Smooth muscle cell (in vitro differentiated cells): Measurements from ENCODE around the gene FAM131A. TPM values are rescaled to one million over a fixed set of nuclear protein-coding genes. Genes with fewer than 3 reads are reported as not detected.

ENCODE experiments used
- DNase-seq: peaks from one replicate; lab custom pipeline; 2025; ENCODE audit not compliant: unreplicated experiment; lab: John Stamatoyannopoulos, UW
- H2AFZ ChIP-seq: fragments of 200-600 bp; sonication (generic); 2 replicates; pipeline ENCODE4 v1.6.0; 2016; ENCODE audit warnings: antibody characterized with exemption, low read depth, mild to moderate bottlenecking
- H3F3A ChIP-seq: fragments of 200-600 bp; sonication (generic); 2 replicates; pipeline ENCODE4 v1.6.0; 2017; ENCODE audit warnings: antibody characterized with exemption, low read depth
- H3K27ac ChIP-seq: fragments of 200-600 bp; sonication (generic); 2 replicates; pipeline ENCODE4 v1.5.1; 2016; ENCODE audit warnings: low read depth, mild to moderate bottlenecking
- H3K27me3 ChIP-seq: fragments of 200-600 bp; sonication (generic); 2 replicates; pipeline ENCODE4 v1.6.1; 2016; ENCODE audit warnings: low read depth, mild to moderate bottlenecking
- H3K36me3 ChIP-seq: fragments of 200-600 bp; sonication (generic); 2 replicates; pipeline ENCODE4 v1.5.1; 2016; ENCODE audit warnings: low read depth
- H3K4me1 ChIP-seq: fragments of 200-600 bp; sonication (generic); 2 replicates; pipeline ENCODE4 v1.5.1; 2016; ENCODE audit warnings: low read depth
- H3K4me2 ChIP-seq: fragments of 200-600 bp; sonication (generic); 2 replicates; pipeline ENCODE4 v1.6.0; 2016; ENCODE audit warnings: mild to moderate bottlenecking
- H3K4me3 ChIP-seq: fragments of 200-600 bp; sonication (generic); 2 replicates; pipeline ENCODE4 v1.5.1; 2016; ENCODE audit warnings: mild to moderate bottlenecking
- H3K79me2 ChIP-seq: fragments of 200-600 bp; sonication (generic); 2 replicates; pipeline ENCODE4 v1.6.0; 2016; ENCODE audit warnings: low read depth, mild to moderate bottlenecking
- H3K9ac ChIP-seq: fragments of 200-600 bp; sonication (generic); 2 replicates; pipeline ENCODE4 v1.6.0; 2016; ENCODE audit warnings: low read depth
- H3K9me3 ChIP-seq: fragments of 200-600 bp; sonication (generic); replicated peaks from 2 replicates; pipeline ENCODE4 v1.5.1; 2016; ENCODE audit warnings: low read depth
- H4K20me1 ChIP-seq: fragments of 200-600 bp; sonication (generic); 2 replicates; pipeline ENCODE4 v1.6.0; 2016; ENCODE audit warnings: low read depth
- WGBS: methylation state at CpG from one replicate; pipeline ENCODE4 v1.1.7; 2016; ENCODE audit warnings: low lambda C conversion rate; 5-methylcytosine and 5-hydroxymethylcytosine counted together
- polyA plus RNA-seq: library from polyadenylated mRNA; unstranded; fragments of >200 nt; fragmentation: Nextera tagmentation; extraction: Ambion mirVana; gene quantifications from 2 replicates; pipeline ENCODE4 v1.2.1, GENCODE V29; 2016
- total RNA-seq: library from RNA; depleted of rRNA; stranded (reverse); fragments of >200 nt; gene quantifications from 2 replicates; pipeline ENCODE4 v1.2.3, GENCODE V29; 2014
- TF ChIP-seq, protein P1 (sequence below): fragments of 200-600 bp; sonication (generic); IDR thresholded peaks from 2 replicates; pipeline ENCODE4 v1.5.1; 2017; ENCODE audit warnings: borderline replicate concordance, mild to moderate bottlenecking, antibody characterized with exemption; ENCODE audit not compliant: insufficient read depth, poor library complexity, severe bottlenecking

The FAM131A gene
- total and polyA plus RNA-seq, 2 experiments from 2014 or later: 15.3 to 20.2 TPM

DNA sequence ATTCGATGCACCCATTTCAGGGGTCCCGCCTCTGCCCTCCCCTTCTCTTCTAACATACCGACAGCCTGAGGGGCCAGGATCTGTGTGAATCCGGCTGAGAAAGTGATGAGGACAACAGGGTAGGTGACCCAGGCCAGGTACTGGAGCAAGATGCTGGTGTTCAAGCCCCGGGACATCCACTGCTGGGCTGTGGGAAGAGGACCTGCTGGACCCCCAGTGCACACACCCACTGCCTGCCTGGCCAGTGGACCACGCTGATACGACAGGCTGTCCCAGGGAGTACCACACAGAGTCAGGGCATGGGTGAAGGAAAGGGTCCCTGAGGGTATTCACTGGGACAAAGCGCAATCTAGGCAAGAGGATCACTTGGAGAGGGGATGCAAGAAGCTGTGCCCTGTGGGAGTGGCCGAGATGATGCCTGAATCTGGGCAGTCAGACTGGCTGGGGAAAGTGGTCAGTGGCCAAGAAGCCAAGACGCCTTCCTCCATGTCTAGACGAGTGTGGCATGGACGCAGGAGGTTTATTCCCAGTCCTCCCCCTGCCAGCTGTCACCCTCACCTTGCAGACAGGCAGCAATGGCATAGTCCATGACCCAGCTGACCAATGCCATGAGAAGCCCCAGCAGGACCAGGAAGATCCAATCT, 20.8 kb downstream of the FAM131A start:
- DNase-seq: no peak
- no peak overlapping the region for H3K9ac ChIP-seq
- WGBS: 94% methylated on average over 12 of the region's 12 CpGs
- TF ChIP-seq, protein P1, sequence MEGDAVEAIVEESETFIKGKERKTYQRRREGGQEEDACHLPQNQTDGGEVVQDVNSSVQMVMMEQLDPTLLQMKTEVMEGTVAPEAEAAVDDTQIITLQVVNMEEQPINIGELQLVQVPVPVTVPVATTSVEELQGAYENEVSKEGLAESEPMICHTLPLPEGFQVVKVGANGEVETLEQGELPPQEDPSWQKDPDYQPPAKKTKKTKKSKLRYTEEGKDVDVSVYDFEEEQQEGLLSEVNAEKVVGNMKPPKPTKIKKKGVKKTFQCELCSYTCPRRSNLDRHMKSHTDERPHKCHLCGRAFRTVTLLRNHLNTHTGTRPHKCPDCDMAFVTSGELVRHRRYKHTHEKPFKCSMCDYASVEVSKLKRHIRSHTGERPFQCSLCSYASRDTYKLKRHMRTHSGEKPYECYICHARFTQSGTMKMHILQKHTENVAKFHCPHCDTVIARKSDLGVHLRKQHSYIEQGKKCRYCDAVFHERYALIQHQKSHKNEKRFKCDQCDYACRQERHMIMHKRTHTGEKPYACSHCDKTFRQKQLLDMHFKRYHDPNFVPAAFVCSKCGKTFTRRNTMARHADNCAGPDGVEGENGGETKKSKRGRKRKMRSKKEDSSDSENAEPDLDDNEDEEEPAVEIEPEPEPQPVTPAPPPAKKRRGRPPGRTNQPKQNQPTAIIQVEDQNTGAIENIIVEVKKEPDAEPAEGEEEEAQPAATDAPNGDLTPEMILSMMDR: no peak
- H2AFZ ChIP-seq: no peak overlapping the region
- no peaks in the 10 kb centered on the region for H4K20me1 ChIP-seq
- no peak overlapping the region for H3K27ac ChIP-seq
- no peak overlapping the region for H3K4me3 ChIP-seq
- no peaks in the 10 kb centered on the region for H3K27me3 ChIP-seq
- peaks cover 6% of the 10 kb centered on the region for H3K79me2 ChIP-seq
- no peak overlapping the region for H3K4me2 ChIP-seq
- peaks cover 8% of the 10 kb centered on the region for H3K4me1 ChIP-seq
- no peaks in the 10 kb centered on the region for H3K36me3 ChIP-seq
- no peaks in the 10 kb centered on the region for H3K9me3 ChIP-seq
- H3F3A ChIP-seq: peaks cover 6% of the 10 kb centered on the region

DNA sequence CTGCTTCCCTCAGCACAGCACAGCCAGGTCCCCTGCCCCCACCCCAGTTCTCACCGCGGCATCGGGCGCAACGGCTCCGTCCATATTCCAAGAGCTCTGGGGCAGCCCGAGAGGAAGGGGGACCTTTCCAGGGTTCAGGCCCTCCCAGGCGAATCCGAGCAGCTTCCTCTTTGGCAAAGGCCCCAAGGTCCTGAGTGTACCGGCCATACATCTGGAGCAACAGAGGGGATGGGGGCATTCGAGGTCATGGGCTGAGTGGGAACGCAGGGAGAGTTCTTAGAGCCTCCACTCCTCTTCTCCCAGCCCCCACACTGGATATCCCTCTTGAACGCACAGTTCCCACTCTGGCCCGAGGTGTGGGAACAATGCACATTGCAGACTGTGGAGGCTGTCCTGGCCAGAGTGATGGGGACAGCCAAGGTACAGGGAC, 21.5 kb downstream of the FAM131A start:
- Histone ChIP-seq H3K9ac (no peak overlapping the region), H4K20me1 (no peaks in the 10 kb centered on the region), H3K4me2 (no peak overlapping the region), H3K4me3 (no peak overlapping the region), H3K27ac (no peak overlapping the region), H2AFZ (no peak overlapping the region), H3K9me3 (no peaks in the 10 kb centered on the region), H3K27me3 (no peaks in the 10 kb centered on the region), H3K4me1 (peaks cover 11% of the 10 kb centered on the region), H3K36me3 (no peaks in the 10 kb centered on the region), H3F3A (peaks cover 6% of the 10 kb centered on the region), H3K79me2 (peaks cover 12% of the 10 kb centered on the region)
- TF ChIP-seq, protein P1: no peak
- WGBS: 94% methylated on average over 14 of the region's 14 CpGs
- DNase-seq: no peak

DNA sequence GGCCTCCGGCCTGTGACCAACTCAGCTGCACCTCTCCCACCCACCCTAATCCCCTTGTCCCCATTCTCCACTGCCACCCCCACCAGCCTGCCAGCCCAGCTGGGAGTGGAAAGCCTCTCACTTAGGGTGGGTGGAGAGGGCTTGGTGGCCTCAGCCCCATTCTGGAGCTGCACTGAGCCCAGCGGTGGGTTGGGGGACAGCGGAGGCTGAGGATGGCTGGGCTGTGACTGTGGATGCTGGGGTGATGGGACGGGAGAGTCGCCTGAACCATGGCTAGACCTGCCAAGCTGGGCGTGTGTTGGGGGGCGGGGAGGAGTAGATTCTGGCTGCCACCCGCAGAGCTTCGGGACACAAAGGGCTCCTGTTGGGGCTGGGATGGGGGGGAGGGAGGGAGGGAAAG, 22.2 kb downstream of the FAM131A start:
- Histone ChIP-seq H3K4me1 (peaks cover 15% of the 10 kb centered on the region), H3K79me2 (peaks cover 18% of the 10 kb centered on the region), H3K9me3 (no peaks in the 10 kb centered on the region), H3K9ac (no peak overlapping the region), H3K27ac (no peak overlapping the region), H3K4me2 (no peak overlapping the region), H4K20me1 (peaks cover 2% of the 10 kb centered on the region), H2AFZ (no peak overlapping the region), H3K36me3 (no peaks in the 10 kb centered on the region), H3F3A (peaks cover 6% of the 10 kb centered on the region), H3K4me3 (no peak overlapping the region), H3K27me3 (no peaks in the 10 kb centered on the region)
- no peak for DNase-seq
- 72% methylated on average over 7 of the region's 9 CpGs for WGBS
- TF ChIP-seq, protein P1: no peak
